NCI-H146 treated with DMSO at 0.1 percent for 48 hours (cell line): ENCODE measurements around the gene RPL19.
A peak's percentile ranks its signal among the peaks of the same experiment; 100 is the strongest.
"Not testable (repeated sequence)": the region's sequence is repeated elsewhere in the genome, so short reads cannot be mapped to it uniquely, and the experiment has no call there.

ENCODE experiments used
- DNase-seq: peaks from one replicate; lab custom pipeline; 2025; ENCODE audit not compliant: unreplicated experiment; lab: John Stamatoyannopoulos, UW

Gene RPL19

GRCh38 chr17:39200070-39200879 lies at the start of gene RPL19:
Gene RPL19, plus strand, starts transcription at chr17:39200283. Its CDS starts 62 bp downstream, at chr17:39200345.
- no peak for DNase-seq

DNA sequence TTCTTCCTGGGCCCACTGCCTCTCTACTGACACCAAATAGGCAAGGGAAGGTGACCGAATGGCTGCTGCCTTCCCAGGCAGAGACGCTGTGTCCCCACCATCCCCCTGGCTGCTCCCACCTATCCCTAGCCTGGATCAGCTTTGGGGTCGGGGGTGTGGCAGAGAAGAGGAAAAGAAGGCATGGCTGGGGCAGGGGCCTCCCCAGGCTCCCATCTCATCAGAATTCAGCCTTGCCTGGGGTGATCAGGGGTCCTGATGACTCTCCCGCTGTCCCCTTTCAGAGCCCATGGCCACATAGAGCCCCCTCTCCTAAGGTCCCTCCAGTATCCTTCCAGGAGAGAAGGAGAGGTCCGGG lies 49.3 kb upstream of the RPL19 start:
- DNase-seq: no peak

DNA sequence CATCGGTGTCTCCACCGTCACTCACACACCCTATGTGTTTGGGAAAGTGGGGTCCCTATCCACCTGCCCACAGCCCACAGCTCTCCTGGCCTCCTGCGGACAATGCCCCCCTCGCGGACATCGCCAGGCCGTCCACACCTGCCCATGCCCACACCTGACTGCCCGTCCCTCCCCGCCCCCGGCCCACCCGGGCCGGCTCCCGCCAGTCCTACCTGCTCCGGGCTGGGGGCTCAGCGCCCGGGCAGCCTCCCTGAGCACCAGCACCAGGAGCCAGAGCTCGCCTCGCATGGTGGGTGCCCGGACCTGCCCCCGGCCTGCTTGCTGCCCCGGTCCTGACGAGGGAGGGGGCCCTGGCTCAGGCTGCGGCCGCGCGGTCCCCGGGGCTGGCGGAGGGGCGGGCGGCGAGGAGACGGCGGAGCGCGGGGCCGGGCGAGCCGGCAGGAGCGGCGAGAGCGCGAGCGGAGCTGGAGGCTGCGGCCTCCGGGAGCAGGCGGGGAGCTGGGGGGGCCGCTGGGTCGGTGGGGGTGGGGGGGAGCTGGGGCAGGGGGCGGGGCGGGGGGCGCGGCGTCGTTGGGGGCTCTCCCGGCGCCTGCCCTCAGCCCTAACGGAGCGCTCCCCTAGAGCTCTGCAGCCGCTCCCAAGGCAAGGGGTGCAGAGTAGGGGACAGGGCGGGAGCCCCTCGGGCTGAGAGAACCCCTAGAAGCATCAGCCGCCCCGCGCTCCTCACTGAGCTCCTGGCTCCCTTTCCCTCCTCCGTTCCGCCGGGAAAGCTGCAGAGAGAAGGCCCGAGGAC lies 48.7 kb upstream of the RPL19 start, which contains the start of gene PLXDC1:
Gene PLXDC1, minus strand, starts transcription at position 488 of the 793 bp plus-strand sequence. Its CDS starts 200 bp downstream, at position 288.
- DNase-seq: no peak

DNA sequence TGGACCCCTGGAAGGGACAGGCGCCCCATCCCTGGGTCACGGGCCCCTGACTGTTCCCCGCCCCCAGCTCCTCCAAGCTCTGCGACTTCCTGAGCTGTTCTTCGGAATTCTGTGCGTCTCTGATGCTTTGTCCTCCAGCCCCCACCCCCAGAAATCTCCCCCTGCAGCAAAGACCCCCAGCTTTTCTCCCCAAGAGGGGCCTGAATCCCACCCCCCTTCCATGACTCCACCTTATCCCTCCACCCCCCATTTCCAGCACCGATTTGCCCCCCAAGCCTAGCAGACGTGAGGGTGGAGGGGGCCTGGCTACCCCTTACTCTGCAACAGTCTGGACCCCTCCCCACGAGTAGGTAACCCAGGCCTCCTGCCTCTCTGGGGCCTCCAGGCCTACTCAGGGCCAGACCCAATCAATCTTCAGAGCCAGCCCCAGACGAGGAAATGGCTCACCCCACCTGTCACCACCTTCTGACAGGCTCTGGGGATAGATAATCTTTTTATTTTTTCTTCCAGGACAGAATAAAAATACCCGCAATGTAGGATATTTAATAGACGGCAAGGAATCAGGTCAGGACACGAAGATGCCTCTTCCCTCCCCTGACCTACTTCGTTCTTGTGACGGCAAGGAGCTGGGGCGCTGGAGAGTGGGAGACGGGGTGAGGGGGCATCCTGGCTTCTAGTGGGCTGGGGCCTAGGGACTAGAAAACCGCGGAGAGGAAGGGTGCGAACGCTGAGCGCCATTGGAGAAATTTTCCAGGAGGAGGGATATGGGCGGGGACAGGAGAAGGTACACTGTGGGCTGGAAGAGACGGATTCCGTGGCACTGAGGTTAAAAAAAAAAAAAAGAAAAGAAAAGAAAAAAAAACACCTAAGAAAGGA lies 47.9 kb upstream of the RPL19 start:
- DNase-seq: no peak

DNA sequence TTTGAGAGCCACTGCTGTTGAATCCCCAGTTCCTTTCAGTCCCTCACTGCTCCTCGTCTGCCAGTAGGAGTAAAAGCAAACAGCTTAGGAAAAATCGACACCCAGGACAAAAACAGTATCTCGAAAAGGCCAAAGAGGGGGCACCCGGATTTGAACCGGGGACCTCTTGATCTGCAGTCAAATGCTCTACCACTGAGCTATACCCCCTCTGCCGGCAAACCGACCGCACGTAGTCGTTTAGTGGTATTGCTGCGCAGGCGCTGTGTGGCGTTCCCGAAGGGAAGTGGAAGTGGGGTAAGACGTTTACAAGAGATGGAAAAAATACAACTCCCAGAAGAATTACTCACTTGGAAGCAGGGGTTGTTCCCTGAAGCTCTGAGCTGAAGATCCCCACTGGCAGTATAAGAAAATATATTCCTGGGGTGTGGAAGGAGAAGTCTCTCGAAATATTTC lies 46.5 kb upstream of the RPL19 start:
- DNase-seq: peak; percentile 80

GRCh38 chr17:39155654-39156053 lies 44.4 kb upstream of the RPL19 start:
- no peak for DNase-seq

DNA sequence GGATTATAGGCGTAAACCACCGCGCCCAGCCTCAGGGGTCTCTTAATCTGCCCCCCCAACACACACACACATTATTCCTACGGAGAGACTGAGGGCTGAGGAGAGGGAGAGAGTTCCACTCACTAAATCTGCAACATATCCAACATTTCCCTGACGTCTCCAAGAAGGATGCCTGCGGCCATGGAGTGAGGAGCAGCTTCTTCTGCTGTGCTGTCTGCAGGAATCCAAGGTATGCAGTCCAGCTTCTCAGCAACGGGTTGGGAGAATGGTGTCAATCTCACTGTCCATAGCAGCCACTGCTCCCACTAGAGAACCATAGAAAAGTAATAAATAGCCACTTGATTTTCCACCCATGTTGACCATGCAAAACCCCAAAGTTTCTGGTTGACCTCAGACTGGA lies 43.6 kb upstream of the RPL19 start:
- no peak for DNase-seq

DNA sequence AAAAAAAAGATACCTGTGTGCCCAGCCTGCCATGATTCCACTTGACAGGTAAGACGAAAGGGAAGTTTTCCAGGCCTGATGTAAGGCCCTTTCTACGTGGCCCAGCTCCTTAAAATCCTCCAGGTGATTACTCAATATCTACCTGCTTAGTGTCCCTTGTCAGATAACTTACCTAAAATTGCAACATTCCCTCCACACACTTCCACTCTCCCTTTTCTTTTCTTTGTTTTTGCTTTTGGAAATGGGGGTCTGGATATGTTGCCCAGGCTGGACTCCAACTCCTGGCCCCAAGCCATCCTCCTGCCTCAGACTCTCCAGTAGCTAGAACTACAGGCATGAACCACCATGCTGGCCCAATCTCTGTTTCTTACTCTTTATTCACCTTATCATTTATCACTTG lies 41.5 kb upstream of the RPL19 start:
- DNase-seq: no peak

GRCh38 chr17:39161962-39162361 lies 38.1 kb upstream of the RPL19 start:
- no peak for DNase-seq

DNA sequence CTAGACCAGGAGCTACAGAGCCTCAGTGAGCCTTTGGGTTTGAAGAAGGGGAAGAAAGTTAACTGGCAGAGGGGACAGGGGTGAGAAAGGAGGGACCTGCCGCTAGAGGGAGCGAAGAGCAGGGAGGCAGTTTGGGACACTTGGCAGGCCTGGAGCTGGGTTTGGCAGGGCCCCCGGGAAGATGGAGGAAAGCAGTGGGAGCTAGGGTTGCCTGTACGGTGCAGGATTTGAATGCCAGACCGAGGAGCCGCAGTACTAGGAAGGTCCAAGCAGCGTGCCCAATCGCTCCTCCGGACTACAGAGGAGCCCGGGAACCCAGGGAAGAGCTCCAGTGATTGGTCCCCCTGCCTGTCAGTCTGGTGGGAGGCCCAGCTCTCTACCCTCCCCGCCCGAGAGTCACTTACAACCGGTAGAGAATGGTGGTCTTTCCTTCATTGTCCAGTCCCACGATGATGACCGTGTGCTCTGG lies 35.4 kb upstream of the RPL19 start:
- DNase-seq: peak; percentile 22

- no peak for DNase-seq
Observed at GRCh38 chr17:39165178-39165840, 34.8 kb upstream of the RPL19 start.

DNA sequence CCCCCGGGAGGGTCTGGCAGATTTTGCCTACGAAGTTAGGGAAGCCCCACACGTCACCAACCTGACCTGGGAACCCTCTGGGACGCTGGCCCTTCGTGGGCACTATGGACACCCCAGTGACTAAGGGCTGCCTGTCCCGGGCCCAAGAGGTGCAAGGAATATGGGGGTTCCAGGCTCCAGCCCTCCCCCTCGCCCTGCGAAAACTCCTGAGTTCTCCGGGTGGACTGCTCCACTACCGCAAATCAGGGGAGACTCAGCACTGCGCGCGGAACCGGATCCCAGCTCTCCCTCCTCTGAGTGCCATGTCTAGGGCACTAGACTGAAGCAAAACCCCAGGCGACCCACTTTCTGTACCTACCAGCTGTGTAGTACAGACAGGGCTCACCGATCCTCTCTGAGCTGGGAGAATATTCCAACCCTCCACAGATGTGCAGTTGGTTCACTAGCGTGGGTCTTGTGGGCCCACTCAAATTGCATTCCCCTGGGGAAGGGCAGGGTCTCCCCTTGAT lies 34.2 kb upstream of the RPL19 start, which contains the start of gene ARL5C:
Gene ARL5C, minus strand, starts transcription at position 321 of the 509 bp plus-strand sequence. CDS start 401 bp downstream, outside the sequence.
- DNase-seq: no peak

GRCh38 chr17:39166437-39167335 lies 33.4 kb upstream of the RPL19 start:
- DNase-seq: no peak

DNA sequence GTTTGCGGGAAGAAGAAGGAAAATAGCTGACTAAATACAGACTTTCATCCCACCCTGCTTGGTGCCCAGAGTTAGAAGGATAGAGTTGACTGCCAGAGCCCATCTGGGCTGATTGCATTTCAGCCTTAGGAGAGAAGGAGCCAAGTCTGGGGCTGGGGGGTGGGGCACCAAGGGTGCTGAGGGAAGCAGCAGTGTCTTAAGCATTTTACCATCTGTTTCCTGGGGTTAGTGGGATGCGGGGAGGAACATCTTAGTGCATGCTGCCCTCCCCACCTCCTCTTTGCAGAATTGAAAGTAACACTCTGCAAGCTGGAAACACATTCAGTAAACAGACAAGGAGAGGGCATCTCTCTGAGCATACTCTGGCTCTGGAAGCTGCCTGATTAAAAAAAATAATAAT lies 32.6 kb upstream of the RPL19 start:
- DNase-seq: no peak

GRCh38 chr17:39168503-39168902 lies 31.6 kb upstream of the RPL19 start:
- not testable (repeated sequence) for DNase-seq

DNA sequence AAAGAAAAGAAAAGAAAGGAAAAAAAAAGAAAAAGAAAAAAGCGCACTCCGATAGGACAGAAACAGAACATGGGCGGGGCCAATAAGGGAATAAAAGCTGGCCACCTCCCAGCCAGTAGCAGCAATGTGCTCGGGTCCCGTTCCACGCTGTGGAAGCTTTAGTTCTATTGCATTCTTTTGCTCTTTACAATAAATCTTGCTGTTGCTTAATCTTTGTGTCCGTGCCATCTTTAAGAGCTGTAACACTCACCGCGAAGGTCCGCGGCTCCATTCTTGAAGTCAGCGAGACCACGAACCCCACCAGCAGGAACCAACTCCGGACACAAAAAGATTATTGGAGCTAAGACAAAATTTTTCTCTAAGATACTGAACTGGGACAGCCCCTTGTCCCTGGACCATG lies 31.0 kb upstream of the RPL19 start:
- no peak for DNase-seq

DNA sequence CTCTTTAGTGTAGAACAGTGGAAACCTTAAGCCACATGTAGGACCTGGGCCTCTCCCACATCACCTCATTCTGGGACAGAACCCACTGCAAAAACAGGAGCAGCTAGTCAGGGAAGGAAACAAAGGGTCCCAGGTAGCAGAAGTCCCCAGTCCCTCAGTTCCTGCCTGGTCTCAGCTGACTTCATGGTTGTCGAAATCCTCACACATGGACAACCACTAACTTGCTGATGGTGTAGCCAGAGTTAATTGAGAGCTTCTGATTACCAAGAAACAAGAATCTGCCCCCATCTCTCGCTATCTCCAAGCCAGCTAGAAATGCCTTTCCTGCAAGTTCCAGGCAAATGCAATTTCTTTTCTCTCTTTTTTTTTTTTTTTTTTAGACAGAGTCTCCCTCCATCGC lies 30.6 kb upstream of the RPL19 start:
- no peak for DNase-seq

DNA sequence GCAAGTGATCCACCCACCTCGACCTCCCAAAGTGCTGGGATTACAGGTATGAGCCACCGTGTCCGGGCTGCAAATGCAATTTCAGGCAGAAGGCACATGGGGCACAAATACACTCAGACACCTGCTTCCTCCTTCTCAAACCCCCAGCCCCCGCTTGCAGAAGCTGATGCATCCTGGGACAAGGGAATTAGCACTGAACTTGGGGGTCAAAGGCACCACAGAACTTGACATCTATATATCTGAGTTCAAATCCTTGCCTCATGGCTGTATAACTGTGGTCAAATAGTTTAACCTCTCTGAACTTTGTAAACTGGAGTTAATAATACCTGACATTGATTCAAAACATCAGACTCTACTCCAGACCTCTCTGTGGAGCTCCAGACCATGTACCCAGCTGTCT lies 30.0 kb upstream of the RPL19 start:
- no peak for DNase-seq

- DNase-seq: no peak
Observed at GRCh38 chr17:39170558-39170957, 29.5 kb upstream of the RPL19 start.
